Spleen (tissue), 7 donors: ENCODE measurements around the gene COL21A1.

Experiments
- POLR2A ChIP-seq, 3 donors: fragments of 450-650 bp; IDR thresholded peaks; one replicate each; pipeline ENCODE4 v1.5.1; 2017; ENCODE audit warnings: antibody characterized with exemption in 3 of 3, mild to moderate bottlenecking in 1 of 3
- POLR2AphosphoS5 ChIP-seq, 3 donors: sonication (generic); formaldehyde crosslinking; IDR thresholded peaks; one replicate each; pipeline ENCODE4 v1.5.1; 2017; ENCODE audit warnings: antibody characterized with exemption in 3 of 3
- TF ChIP-seq, protein P1 (sequence below), 11 experiments: fragments of 200-600 bp in 7 of 11; fragments of 450-650 bp in 4 of 11; sonication (generic) in 4 of 11; IDR thresholded peaks in 8 of 11; conservative IDR thresholded peaks in 3 of 11; 1 replicate in 7 of 11; 2 replicates in 4 of 11; pipeline versions ENCODE4 v1.4.0 to v1.8.0; 2016 to 2021; ENCODE audit warnings: antibody characterized with exemption in 11 of 11, inconsistent platforms in 4 of 11, mild to moderate bottlenecking in 1 of 11
- donor health status: DM: no; HTN: no; CAD: no; lungs with moderate emphysema.
- donor health status: DM: no; HTN: no; CAD: no.
- donor health status: DM: no; HTN: no; CAD: no.

DNA sequence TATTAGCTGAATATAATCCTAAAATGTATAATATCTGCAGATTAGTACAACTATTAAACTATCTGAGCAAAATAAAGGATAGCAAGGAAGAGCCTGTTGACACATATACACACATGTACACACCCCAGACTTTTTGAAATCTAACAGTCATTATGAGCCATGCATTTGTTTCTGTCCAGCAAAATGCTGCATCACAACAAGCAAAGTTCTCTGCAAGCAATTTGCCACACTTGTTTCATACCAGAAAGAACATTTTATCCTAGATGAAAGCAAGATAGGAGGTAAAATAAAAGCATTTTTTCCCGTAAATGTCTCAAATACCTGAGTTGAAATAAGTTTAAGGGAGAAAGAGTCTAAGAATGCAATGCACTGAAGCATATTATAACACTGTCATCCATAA lies 145.2 kb downstream of the COL21A1 start:
- TF ChIP-seq, protein P1, sequence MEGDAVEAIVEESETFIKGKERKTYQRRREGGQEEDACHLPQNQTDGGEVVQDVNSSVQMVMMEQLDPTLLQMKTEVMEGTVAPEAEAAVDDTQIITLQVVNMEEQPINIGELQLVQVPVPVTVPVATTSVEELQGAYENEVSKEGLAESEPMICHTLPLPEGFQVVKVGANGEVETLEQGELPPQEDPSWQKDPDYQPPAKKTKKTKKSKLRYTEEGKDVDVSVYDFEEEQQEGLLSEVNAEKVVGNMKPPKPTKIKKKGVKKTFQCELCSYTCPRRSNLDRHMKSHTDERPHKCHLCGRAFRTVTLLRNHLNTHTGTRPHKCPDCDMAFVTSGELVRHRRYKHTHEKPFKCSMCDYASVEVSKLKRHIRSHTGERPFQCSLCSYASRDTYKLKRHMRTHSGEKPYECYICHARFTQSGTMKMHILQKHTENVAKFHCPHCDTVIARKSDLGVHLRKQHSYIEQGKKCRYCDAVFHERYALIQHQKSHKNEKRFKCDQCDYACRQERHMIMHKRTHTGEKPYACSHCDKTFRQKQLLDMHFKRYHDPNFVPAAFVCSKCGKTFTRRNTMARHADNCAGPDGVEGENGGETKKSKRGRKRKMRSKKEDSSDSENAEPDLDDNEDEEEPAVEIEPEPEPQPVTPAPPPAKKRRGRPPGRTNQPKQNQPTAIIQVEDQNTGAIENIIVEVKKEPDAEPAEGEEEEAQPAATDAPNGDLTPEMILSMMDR (IDR thresholded peaks at IDR 0.05 in 8 of 11, conservative IDR thresholded peaks at IDR 0.05 in 3 of 11) = no peak
- TF ChIP-seq POLR2A (IDR thresholded peaks at IDR 0.05) = no peak
- TF ChIP-seq POLR2AphosphoS5 (IDR thresholded peaks at IDR 0.05) = no peak
